Effector memory CD4-positive, alpha-beta T cell (primary cell): ENCODE results near the gene FHAD1.
A peak's percentile ranks its signal among the peaks of the same experiment; 100 is the strongest.

Experiments used
- DNase-seq, 3 donors: peaks; one replicate each; pipeline ENCODE4 v3.0.0-alpha.2; 2020
- H3K27ac ChIP-seq: 2 replicates; pipeline ENCODE4 v1.7.0; 2013; ENCODE audit warnings: mild to moderate bottlenecking, low read length, moderate library complexity; ENCODE audit not compliant: insufficient read depth, poor library complexity, severe bottlenecking
- H3K27me3 ChIP-seq: replicated peaks from 2 replicates; pipeline ENCODE4 v1.7.0; 2013; ENCODE audit warnings: mild to moderate bottlenecking, low read length; ENCODE audit not compliant: insufficient read depth, control insufficient read depth, poor library complexity, severe bottlenecking
- H3K36me3 ChIP-seq: 2 replicates; pipeline ENCODE4 v1.7.0; 2013; ENCODE audit warnings: mild to moderate bottlenecking, low read length, moderate library complexity; ENCODE audit not compliant: control insufficient read depth, insufficient read depth
- H3K4me1 ChIP-seq: 2 replicates; pipeline ENCODE4 v1.7.0; 2013; ENCODE audit warnings: low read length, mild to moderate bottlenecking; ENCODE audit not compliant: control insufficient read depth, insufficient read depth, poor library complexity, severe bottlenecking
- H3K4me3 ChIP-seq: 2 replicates; pipeline ENCODE4 v1.7.0; 2013; ENCODE audit warnings: low read length, low read depth, mild to moderate bottlenecking; ENCODE audit not compliant: insufficient read depth, poor library complexity, severe bottlenecking
- H3K9me3 ChIP-seq: 2 replicates; pipeline ENCODE4 v1.7.0; 2013; ENCODE audit warnings: mild to moderate bottlenecking, low read length, moderate library complexity; ENCODE audit not compliant: control insufficient read depth
- total RNA-seq, 3 donors: gene quantifications; one replicate each; lab custom pipeline; 2026; lab: John Stamatoyannopoulos, UW

Gene FHAD1
- total RNA-seq = 0.58 to 0.70 (median 0.69) reads per million in 3 donors

- H3K9me3 ChIP-seq = no peaks in the 10 kb centered on the region
- peaks cover 10% of the 10 kb centered on the region for H3K4me1 ChIP-seq
- DNase-seq = peak; percentile 4 to 48 (median 32)
- peak within 1 kb of the TSS; percentile 44 for H3K4me3 ChIP-seq
- no peak within 1 kb of the TSS for H3K27ac ChIP-seq
- no peaks in the 10 kb centered on the region for H3K36me3 ChIP-seq
- H3K27me3 ChIP-seq = no peaks in the 10 kb centered on the region
Measured at GRCh38 chr1:15246960-15247614, at the start of gene FHAD1. Gene FHAD1, plus strand, starts transcription at chr1:15247223. Its CDS starts 4,562 bp downstream, at chr1:15251785.

- no peaks in the 10 kb centered on the region for H3K4me1 ChIP-seq
- no peaks in the 10 kb centered on the region for H3K27me3 ChIP-seq
- DNase-seq = no peak
- no peaks in the 10 kb centered on the region for H3K9me3 ChIP-seq
- no peak overlapping the region for H3K27ac ChIP-seq
- no peaks in the 10 kb centered on the region for H3K36me3 ChIP-seq
- H3K4me3 ChIP-seq = no peak overlapping the region
Measured at GRCh38 chr1:15197591-15198447, 49.2 kb upstream of the FHAD1 start.

GRCh38 chr1:15198684-15199083 is 48.3 kb upstream of the FHAD1 start:
- H3K27me3 ChIP-seq = no peaks in the 10 kb centered on the region
- no peak overlapping the region for H3K4me3 ChIP-seq
- no peaks in the 10 kb centered on the region for H3K9me3 ChIP-seq
- H3K27ac ChIP-seq = no peak overlapping the region
- H3K36me3 ChIP-seq = no peaks in the 10 kb centered on the region
- no peak for DNase-seq
- H3K4me1 ChIP-seq = no peaks in the 10 kb centered on the region

- H3K27ac ChIP-seq = no peak overlapping the region
- H3K36me3 ChIP-seq = no peaks in the 10 kb centered on the region
- H3K9me3 ChIP-seq = no peaks in the 10 kb centered on the region
- H3K4me3 ChIP-seq = no peak overlapping the region
- no peaks in the 10 kb centered on the region for H3K27me3 ChIP-seq
- no peaks in the 10 kb centered on the region for H3K4me1 ChIP-seq
- no peak for DNase-seq
Measured at GRCh38 chr1:15201221-15201620, 45.8 kb upstream of the FHAD1 start.

- Histone ChIP-seq H3K4me3 (no peak overlapping the region), H3K4me1 (no peaks in the 10 kb centered on the region), H3K9me3 (no peaks in the 10 kb centered on the region), H3K36me3 (no peaks in the 10 kb centered on the region), H3K27ac (no peak overlapping the region), H3K27me3 (no peaks in the 10 kb centered on the region)
- DNase-seq = no peak
Measured at GRCh38 chr1:15201849-15202551, 45.0 kb upstream of the FHAD1 start.

- Histone ChIP-seq H3K4me3 (no peak overlapping the region), H3K36me3 (no peaks in the 10 kb centered on the region), H3K27me3 (no peaks in the 10 kb centered on the region), H3K4me1 (no peaks in the 10 kb centered on the region), H3K27ac (no peak overlapping the region), H3K9me3 (no peaks in the 10 kb centered on the region)
- no peak for DNase-seq
Measured at GRCh38 chr1:15204931-15205330, 42.1 kb upstream of the FHAD1 start.

- no peaks in the 10 kb centered on the region for H3K36me3 ChIP-seq
- no peaks in the 10 kb centered on the region for H3K4me1 ChIP-seq
- H3K27me3 ChIP-seq = no peaks in the 10 kb centered on the region
Measured at GRCh38 chr1:15205586-15206346, 41.3 kb upstream of the FHAD1 start.

GRCh38 chr1:15206418-15207030 is 40.5 kb upstream of the FHAD1 start:
- Histone ChIP-seq H3K27me3 (no peaks in the 10 kb centered on the region), H3K4me3 (no peak overlapping the region), H3K27ac (no peak overlapping the region), H3K36me3 (no peaks in the 10 kb centered on the region), H3K4me1 (no peaks in the 10 kb centered on the region), H3K9me3 (no peaks in the 10 kb centered on the region)
- no peak for DNase-seq

More at GRCh38 chr1:15205586-15206346, 41.3 kb upstream of the FHAD1 start:
- Histone ChIP-seq H3K27ac (no peak overlapping the region), H3K4me3 (no peak overlapping the region), H3K9me3 (no peaks in the 10 kb centered on the region)
- DNase-seq = no peak
